WTC11 (cell line): ENCODE results near the gene SUPT3H. TPM values are rescaled to one million over a fixed set of nuclear protein-coding genes. Genes with fewer than 3 reads are reported as not detected.

Experiments
- ATAC-seq: fragments of 200-7000 bp; cut with Tn5 transposase; 2 replicates; pipeline ENCODE4 v1.10.0; 2021; ENCODE audit warnings: mild to moderate bottlenecking, moderate library complexity
- CTCF ChIA-PET: fragments of 300-600 bp; sonication (Branson Sonifier 250); formaldehyde crosslinking; loops from one replicate; lab custom pipeline; 2021; ENCODE audit warnings: antibody characterized with exemption; lab: Charles Lee
- POLR2A ChIA-PET: fragments of 350-600 bp; sonication (Branson Sonifier 250); formaldehyde crosslinking; loops from one replicate; lab custom pipeline; 2021; ENCODE audit warnings: antibody characterized with exemption; lab: Charles Lee
- DNase-seq: peaks from one replicate; pipeline ENCODE4 v3.0.0; 2021; ENCODE audit warnings: low spot score
- H3K27ac Mint-ChIP-seq: 2 replicates; pipeline ENCODE4 v1.8.0; 2021; ENCODE audit warnings: mixed read lengths
- H3K27me3 Mint-ChIP-seq: 2 replicates; pipeline ENCODE4 v1.8.0; 2021; ENCODE audit warnings: low read depth, mild to moderate bottlenecking, moderate library complexity, mixed read lengths
- H3K36me3 Mint-ChIP-seq: 2 replicates; pipeline ENCODE4 v1.8.0; 2021; ENCODE audit warnings: mixed read lengths
- H3K4me1 Mint-ChIP-seq: 2 replicates; pipeline ENCODE4 v1.8.0; 2022; ENCODE audit warnings: mixed read lengths
- H3K4me3 Mint-ChIP-seq: 2 replicates; pipeline ENCODE4 v1.8.0; 2021; ENCODE audit warnings: mild to moderate bottlenecking, moderate library complexity, mixed read lengths
- H3K9me3 Mint-ChIP-seq: 2 replicates; pipeline ENCODE4 v1.8.0; 2021; ENCODE audit warnings: mixed read lengths
- ATF1 ChIP-seq: sonication (generic); formaldehyde crosslinking; IDR thresholded peaks from 2 replicates; pipeline ENCODE4 v1.8.1; 2023; ENCODE audit warnings: mild to moderate bottlenecking, moderate library complexity, missing genetic modification reagents
- CREB1 ChIP-seq: sonication (generic); formaldehyde crosslinking; IDR thresholded peaks from 2 replicates; pipeline ENCODE4 v1.8.0; 2023; ENCODE audit warnings: mild to moderate bottlenecking, missing genetic modification reagents
- ESRRA ChIP-seq: sonication (generic); formaldehyde crosslinking; IDR thresholded peaks from 2 replicates; pipeline ENCODE4 v1.8.1; 2022; ENCODE audit warnings: mild to moderate bottlenecking, missing genetic modification reagents, borderline replicate concordance
- GTF2I ChIP-seq: fragments of 250-450 bp; sonication (Bioruptor Pico); conservative IDR thresholded peaks from 2 replicates; pipeline ENCODE4 v1.4.0; 2021; ENCODE audit warnings: mild to moderate bottlenecking
- KAT7 ChIP-seq: sonication (generic); formaldehyde crosslinking; IDR thresholded peaks from 2 replicates; pipeline ENCODE4 v1.8.1; 2023; ENCODE audit warnings: missing genetic modification reagents, mild to moderate bottlenecking, borderline replicate concordance
- MYBL2 ChIP-seq: sonication (generic); formaldehyde crosslinking; IDR thresholded peaks from 2 replicates; pipeline ENCODE4 v1.8.1; 2023; ENCODE audit warnings: mild to moderate bottlenecking, moderate library complexity, missing genetic modification reagents
- NR1H2 ChIP-seq: sonication (generic); formaldehyde crosslinking; IDR thresholded peaks from 2 replicates; pipeline ENCODE4 v1.9.0; 2021; ENCODE audit warnings: mild to moderate bottlenecking, moderate library complexity, missing genetic modification reagents
- NR2C2 ChIP-seq: sonication (generic); formaldehyde crosslinking; IDR thresholded peaks from 2 replicates; pipeline ENCODE4 v1.8.0; 2022; ENCODE audit warnings: mild to moderate bottlenecking, missing genetic modification reagents
- NR3C1 ChIP-seq: sonication (generic); formaldehyde crosslinking; conservative IDR thresholded peaks from 2 replicates; pipeline ENCODE4 v1.8.1; 2023; ENCODE audit warnings: low read depth, mild to moderate bottlenecking, missing genetic modification reagents
- RELA ChIP-seq: sonication (generic); formaldehyde crosslinking; IDR thresholded peaks from 2 replicates; pipeline ENCODE4 v1.8.1; 2022; ENCODE audit warnings: missing genetic modification reagents, mild to moderate bottlenecking, borderline replicate concordance
- RORB ChIP-seq: fragments of 250-450 bp; sonication (Bioruptor Pico); IDR thresholded peaks from 2 replicates; pipeline ENCODE4 v1.9.0; 2021; ENCODE audit warnings: mild to moderate bottlenecking
- SMAD3 ChIP-seq: sonication (generic); formaldehyde crosslinking; IDR thresholded peaks from 2 replicates; pipeline ENCODE4 v1.8.0; 2022; ENCODE audit warnings: missing genetic modification reagents, mild to moderate bottlenecking, borderline replicate concordance
- SOX15 ChIP-seq: fragments of 250-450 bp; sonication (Bioruptor Pico); IDR thresholded peaks from 2 replicates; pipeline ENCODE4 v1.9.0; 2021; ENCODE audit warnings: mild to moderate bottlenecking
- TP53 ChIP-seq: sonication (generic); formaldehyde crosslinking; IDR thresholded peaks from 2 replicates; pipeline ENCODE4 v1.8.1; 2023; ENCODE audit warnings: mild to moderate bottlenecking, missing genetic modification reagents
- ZBTB21 ChIP-seq: sonication (generic); formaldehyde crosslinking; IDR thresholded peaks from 2 replicates; pipeline ENCODE4 v1.8.1; 2023; ENCODE audit warnings: mild to moderate bottlenecking, missing genetic modification reagents, borderline replicate concordance
- ZNF121 ChIP-seq: sonication (generic); formaldehyde crosslinking; IDR thresholded peaks from 2 replicates; pipeline ENCODE4 v1.8.0; 2023; ENCODE audit warnings: missing genetic modification reagents
- ZNF317 ChIP-seq: sonication (generic); formaldehyde crosslinking; IDR thresholded peaks from 2 replicates; pipeline ENCODE4 v1.8.1; 2023; ENCODE audit warnings: low read depth, mild to moderate bottlenecking, moderate library complexity, missing genetic modification reagents, borderline replicate concordance
- ZNF416 ChIP-seq: fragments of 250-450 bp; sonication (Bioruptor Pico); IDR thresholded peaks from 2 replicates; pipeline ENCODE4 v1.9.0; 2021; ENCODE audit warnings: mild to moderate bottlenecking, inconsistent platforms
- total RNA-seq: library from RNA; stranded (reverse); gene quantifications from 3 replicates; pipeline ENCODE4 v1.2.3, GENCODE V29; 2021
- TF ChIP-seq, protein P1 (sequence below): sonication (generic); formaldehyde crosslinking; IDR thresholded peaks from 2 replicates; pipeline ENCODE4 v1.8.0; 2022; ENCODE audit warnings: missing genetic modification reagents
- TF ChIP-seq, protein P2 (sequence below): fragments of 250-450 bp; sonication (Bioruptor Pico); IDR thresholded peaks from 2 replicates; pipeline ENCODE4 v1.8.0; 2021; ENCODE audit warnings: mild to moderate bottlenecking
- TF ChIP-seq, protein P3 (sequence below): sonication (generic); formaldehyde crosslinking; IDR thresholded peaks from 2 replicates; pipeline ENCODE4 v1.8.1; 2023; ENCODE audit warnings: mild to moderate bottlenecking, missing genetic modification reagents, moderate library complexity
- TF ChIP-seq, protein P4 (sequence below): sonication (generic); formaldehyde crosslinking; IDR thresholded peaks from 2 replicates; pipeline ENCODE4 v1.8.0; 2022; ENCODE audit warnings: mild to moderate bottlenecking, missing genetic modification reagents
- TF ChIP-seq, protein P5 (sequence below): sonication (generic); formaldehyde crosslinking; conservative IDR thresholded peaks from 2 replicates; pipeline ENCODE4 v1.8.1; 2022; ENCODE audit warnings: mild to moderate bottlenecking, missing genetic modification reagents
- TF ChIP-seq, protein P6 (sequence below): sonication (generic); formaldehyde crosslinking; IDR thresholded peaks from 2 replicates; pipeline ENCODE4 v1.8.0; 2022; ENCODE audit warnings: mild to moderate bottlenecking, missing genetic modification reagents
- TF ChIP-seq, protein P7 (sequence below): sonication (generic); formaldehyde crosslinking; IDR thresholded peaks from 2 replicates; pipeline ENCODE4 v1.8.1; 2023; ENCODE audit warnings: mild to moderate bottlenecking, missing genetic modification reagents, borderline replicate concordance

SUPT3H gene
- total RNA-seq, 1 experiment from 2014 or later, result 15.3 TPM

DNA sequence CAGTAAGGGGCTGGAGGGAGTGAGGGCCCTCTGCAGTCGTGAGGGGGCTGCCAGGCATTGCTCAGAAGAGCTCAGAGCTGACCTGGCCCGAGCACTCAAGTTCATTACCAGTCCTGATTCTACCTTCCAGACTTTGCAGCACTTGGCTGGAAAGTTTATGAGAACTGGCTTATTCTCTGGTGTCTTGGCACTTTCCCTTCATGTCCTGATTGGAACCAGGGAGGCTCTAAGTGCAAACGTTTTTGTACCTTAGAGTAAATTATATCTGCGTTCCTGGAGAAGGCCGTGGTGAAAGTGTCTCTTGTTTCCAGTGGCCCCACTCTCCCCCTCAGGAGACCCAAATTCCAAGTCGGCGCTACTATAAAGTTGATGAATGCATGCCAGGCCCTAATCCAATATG is 587.9 kb downstream of the SUPT3H start:
- H3K4me1 Mint-ChIP-seq, result peaks cover 11% of the 10 kb centered on the region
- DNase-seq, result no peak
- TF ChIP-seq, protein P1, sequence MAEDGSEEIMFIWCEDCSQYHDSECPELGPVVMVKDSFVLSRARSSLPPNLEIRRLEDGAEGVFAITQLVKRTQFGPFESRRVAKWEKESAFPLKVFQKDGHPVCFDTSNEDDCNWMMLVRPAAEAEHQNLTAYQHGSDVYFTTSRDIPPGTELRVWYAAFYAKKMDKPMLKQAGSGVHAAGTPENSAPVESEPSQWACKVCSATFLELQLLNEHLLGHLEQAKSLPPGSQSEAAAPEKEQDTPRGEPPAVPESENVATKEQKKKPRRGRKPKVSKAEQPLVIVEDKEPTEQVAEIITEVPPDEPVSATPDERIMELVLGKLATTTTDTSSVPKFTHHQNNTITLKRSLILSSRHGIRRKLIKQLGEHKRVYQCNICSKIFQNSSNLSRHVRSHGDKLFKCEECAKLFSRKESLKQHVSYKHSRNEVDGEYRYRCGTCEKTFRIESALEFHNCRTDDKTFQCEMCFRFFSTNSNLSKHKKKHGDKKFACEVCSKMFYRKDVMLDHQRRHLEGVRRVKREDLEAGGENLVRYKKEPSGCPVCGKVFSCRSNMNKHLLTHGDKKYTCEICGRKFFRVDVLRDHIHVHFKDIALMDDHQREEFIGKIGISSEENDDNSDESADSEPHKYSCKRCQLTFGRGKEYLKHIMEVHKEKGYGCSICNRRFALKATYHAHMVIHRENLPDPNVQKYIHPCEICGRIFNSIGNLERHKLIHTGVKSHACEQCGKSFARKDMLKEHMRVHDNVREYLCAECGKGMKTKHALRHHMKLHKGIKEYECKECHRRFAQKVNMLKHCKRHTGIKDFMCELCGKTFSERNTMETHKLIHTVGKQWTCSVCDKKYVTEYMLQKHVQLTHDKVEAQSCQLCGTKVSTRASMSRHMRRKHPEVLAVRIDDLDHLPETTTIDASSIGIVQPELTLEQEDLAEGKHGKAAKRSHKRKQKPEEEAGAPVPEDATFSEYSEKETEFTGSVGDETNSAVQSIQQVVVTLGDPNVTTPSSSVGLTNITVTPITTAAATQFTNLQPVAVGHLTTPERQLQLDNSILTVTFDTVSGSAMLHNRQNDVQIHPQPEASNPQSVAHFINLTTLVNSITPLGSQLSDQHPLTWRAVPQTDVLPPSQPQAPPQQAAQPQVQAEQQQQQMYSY (CRISPR knock-in tag), result no peak
- TF ChIP-seq SOX15 (no peak), GTF2I (CRISPR knock-in tag) (no peak), ZNF121 (CRISPR knock-in tag) (no peak), KAT7 (CRISPR knock-in tag) (no peak), ZBTB21 (no peak), TP53 (CRISPR knock-in tag) (no peak), MYBL2 (CRISPR knock-in tag) (no peak), RORB (CRISPR knock-in tag) (no peak), SMAD3 (CRISPR knock-in tag) (no peak)
- TF ChIP-seq, protein P2, sequence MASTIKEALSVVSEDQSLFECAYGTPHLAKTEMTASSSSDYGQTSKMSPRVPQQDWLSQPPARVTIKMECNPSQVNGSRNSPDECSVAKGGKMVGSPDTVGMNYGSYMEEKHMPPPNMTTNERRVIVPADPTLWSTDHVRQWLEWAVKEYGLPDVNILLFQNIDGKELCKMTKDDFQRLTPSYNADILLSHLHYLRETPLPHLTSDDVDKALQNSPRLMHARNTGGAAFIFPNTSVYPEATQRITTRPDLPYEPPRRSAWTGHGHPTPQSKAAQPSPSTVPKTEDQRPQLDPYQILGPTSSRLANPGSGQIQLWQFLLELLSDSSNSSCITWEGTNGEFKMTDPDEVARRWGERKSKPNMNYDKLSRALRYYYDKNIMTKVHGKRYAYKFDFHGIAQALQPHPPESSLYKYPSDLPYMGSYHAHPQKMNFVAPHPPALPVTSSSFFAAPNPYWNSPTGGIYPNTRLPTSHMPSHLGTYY (CRISPR knock-in tag), result no peak
- TF ChIP-seq, protein P3, sequence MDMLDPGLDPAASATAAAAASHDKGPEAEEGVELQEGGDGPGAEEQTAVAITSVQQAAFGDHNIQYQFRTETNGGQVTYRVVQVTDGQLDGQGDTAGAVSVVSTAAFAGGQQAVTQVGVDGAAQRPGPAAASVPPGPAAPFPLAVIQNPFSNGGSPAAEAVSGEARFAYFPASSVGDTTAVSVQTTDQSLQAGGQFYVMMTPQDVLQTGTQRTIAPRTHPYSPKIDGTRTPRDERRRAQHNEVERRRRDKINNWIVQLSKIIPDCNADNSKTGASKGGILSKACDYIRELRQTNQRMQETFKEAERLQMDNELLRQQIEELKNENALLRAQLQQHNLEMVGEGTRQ, result no peak
- H3K9me3 Mint-ChIP-seq, result peaks cover 7% of the 10 kb centered on the region
- POLR2A ChIA-PET, result no interaction called here
- CTCF ChIA-PET, result interaction anchor here (1.5 kb wide), 1 partner anchor 134 kb away, joined by 5 read pairs; no protein-coding TSS in a partner anchor
- H3K27ac Mint-ChIP-seq, result no peak overlapping the region
- no peak overlapping the region for H3K4me3 Mint-ChIP-seq
- H3K27me3 Mint-ChIP-seq, result no peaks in the 10 kb centered on the region; the same call in 1 of the 2 replicates
- no peak for ATAC-seq
- H3K36me3 Mint-ChIP-seq, result peaks cover 1% of the 10 kb centered on the region; the same call in 1 of the 2 replicates

DNA sequence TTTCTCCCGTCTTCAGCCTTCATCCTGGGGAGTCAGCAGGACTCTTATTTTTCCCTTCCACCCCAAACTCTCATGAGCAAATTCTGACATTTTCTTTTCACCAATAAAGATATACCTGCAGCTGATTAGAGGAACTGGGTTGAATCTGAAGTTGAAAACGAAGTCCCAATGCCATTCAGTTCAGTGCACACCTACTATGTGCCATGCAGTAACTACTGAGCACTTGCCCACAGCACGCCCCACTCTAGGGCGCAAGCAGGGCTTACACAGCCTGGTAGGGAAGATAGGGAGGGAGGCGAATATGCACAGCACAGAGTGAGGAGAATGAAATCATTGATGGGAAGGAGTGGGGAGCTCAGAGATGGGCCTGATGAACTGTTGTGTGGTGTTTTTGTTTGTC is 588.7 kb downstream of the SUPT3H start:
- Mint-ChIP-seq H3K4me1 (peaks cover 11% of the 10 kb centered on the region), H3K27ac (no peak overlapping the region), H3K36me3 (peaks cover 8% of the 10 kb centered on the region), H3K4me3 (no peak overlapping the region), H3K9me3 (peaks cover 14% of the 10 kb centered on the region), H3K27me3 (no peaks in the 10 kb centered on the region; the same call in 1 of the 2 replicates)
- CTCF ChIA-PET, result interaction anchor here (1.5 kb wide), 1 partner anchor 133 kb away, joined by 5 read pairs; no protein-coding TSS in a partner anchor
- POLR2A ChIA-PET, result no interaction called here
- DNase-seq (no peak), ATAC-seq (no peak)
- TF ChIP-seq RELA (CRISPR knock-in tag), result no peak
- TF ChIP-seq, protein P4, sequence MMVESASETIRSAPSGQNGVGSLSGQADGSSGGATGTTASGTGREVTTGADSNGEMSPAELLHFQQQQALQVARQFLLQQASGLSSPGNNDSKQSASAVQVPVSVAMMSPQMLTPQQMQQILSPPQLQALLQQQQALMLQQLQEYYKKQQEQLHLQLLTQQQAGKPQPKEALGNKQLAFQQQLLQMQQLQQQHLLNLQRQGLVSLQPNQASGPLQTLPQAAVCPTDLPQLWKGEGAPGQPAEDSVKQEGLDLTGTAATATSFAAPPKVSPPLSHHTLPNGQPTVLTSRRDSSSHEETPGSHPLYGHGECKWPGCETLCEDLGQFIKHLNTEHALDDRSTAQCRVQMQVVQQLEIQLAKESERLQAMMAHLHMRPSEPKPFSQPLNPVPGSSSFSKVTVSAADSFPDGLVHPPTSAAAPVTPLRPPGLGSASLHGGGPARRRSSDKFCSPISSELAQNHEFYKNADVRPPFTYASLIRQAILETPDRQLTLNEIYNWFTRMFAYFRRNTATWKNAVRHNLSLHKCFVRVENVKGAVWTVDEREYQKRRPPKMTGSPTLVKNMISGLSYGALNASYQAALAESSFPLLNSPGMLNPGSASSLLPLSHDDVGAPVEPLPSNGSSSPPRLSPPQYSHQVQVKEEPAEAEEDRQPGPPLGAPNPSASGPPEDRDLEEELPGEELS (CRISPR knock-in tag), result no peak
- TF ChIP-seq, protein P5, sequence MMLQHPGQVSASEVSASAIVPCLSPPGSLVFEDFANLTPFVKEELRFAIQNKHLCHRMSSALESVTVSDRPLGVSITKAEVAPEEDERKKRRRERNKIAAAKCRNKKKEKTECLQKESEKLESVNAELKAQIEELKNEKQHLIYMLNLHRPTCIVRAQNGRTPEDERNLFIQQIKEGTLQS, result no peak
- no peak for TF ChIP-seq ZNF317 (CRISPR knock-in tag)
- no peak for TF ChIP-seq ZNF416 (CRISPR knock-in tag)
- TF ChIP-seq, protein P6, sequence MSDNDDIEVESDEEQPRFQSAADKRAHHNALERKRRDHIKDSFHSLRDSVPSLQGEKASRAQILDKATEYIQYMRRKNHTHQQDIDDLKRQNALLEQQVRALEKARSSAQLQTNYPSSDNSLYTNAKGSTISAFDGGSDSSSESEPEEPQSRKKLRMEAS (CRISPR knock-in tag), result no peak
- no peak for TF ChIP-seq CREB1 (CRISPR knock-in tag)
- no peak for TF ChIP-seq ATF1
- TF ChIP-seq SMAD3 (CRISPR knock-in tag), result no peak
- TF ChIP-seq, protein P7, sequence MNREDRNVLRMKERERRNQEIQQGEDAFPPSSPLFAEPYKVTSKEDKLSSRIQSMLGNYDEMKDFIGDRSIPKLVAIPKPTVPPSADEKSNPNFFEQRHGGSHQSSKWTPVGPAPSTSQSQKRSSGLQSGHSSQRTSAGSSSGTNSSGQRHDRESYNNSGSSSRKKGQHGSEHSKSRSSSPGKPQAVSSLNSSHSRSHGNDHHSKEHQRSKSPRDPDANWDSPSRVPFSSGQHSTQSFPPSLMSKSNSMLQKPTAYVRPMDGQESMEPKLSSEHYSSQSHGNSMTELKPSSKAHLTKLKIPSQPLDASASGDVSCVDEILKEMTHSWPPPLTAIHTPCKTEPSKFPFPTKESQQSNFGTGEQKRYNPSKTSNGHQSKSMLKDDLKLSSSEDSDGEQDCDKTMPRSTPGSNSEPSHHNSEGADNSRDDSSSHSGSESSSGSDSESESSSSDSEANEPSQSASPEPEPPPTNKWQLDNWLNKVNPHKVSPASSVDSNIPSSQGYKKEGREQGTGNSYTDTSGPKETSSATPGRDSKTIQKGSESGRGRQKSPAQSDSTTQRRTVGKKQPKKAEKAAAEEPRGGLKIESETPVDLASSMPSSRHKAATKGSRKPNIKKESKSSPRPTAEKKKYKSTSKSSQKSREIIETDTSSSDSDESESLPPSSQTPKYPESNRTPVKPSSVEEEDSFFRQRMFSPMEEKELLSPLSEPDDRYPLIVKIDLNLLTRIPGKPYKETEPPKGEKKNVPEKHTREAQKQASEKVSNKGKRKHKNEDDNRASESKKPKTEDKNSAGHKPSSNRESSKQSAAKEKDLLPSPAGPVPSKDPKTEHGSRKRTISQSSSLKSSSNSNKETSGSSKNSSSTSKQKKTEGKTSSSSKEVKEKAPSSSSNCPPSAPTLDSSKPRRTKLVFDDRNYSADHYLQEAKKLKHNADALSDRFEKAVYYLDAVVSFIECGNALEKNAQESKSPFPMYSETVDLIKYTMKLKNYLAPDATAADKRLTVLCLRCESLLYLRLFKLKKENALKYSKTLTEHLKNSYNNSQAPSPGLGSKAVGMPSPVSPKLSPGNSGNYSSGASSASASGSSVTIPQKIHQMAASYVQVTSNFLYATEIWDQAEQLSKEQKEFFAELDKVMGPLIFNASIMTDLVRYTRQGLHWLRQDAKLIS, result no peak
- TF ChIP-seq ESRRA (CRISPR knock-in tag), result no peak
- TF ChIP-seq NR2C2, result no peak
- TF ChIP-seq ZBTB21, result no peak
- TF ChIP-seq NR1H2 (CRISPR knock-in tag), result no peak
- TF ChIP-seq NR3C1, result no peak
